Adrenal gland (tissue), 12 donors: ENCODE measurements around the gene FAM89B. TPM values are rescaled to one million over a fixed set of nuclear protein-coding genes. Genes with fewer than 3 reads are reported as not detected.
A peak's percentile ranks its signal among the peaks of the same experiment; 100 is the strongest.

Experiments used
- DNase-seq, 7 donors: peaks; one replicate each; pipeline ENCODE4 v3.0.0-alpha.2; 2019 to 2020
- H3K27ac ChIP-seq, 5 donors: fragments of 200-600 bp; sonication (generic) in 4 of 5; 1 replicate in 3 of 5; 2 replicates in 2 of 5; pipeline versions ENCODE4 v1.5.1 to v1.8.0; 2016 to 2020; ENCODE audit warnings: mild to moderate bottlenecking in 1 of 5
- H3K27me3 ChIP-seq: fragments of 200-600 bp; 2 replicates; pipeline ENCODE4 v1.8.0; 2021
- H3K36me3 ChIP-seq, 2 donors: fragments of 200-600 bp; replicated peaks in 1 of 2; 1 replicate in 1 of 2; 2 replicates in 1 of 2; pipeline versions ENCODE4 v1.5.1 to v1.8.0; 2018 to 2022
- H3K4me1 ChIP-seq, 2 donors: fragments of 200-600 bp; replicated peaks in 1 of 2; 1 replicate in 1 of 2; 2 replicates in 1 of 2; pipeline versions ENCODE4 v1.5.1 to v1.8.0; 2018 to 2021
- H3K4me3 ChIP-seq, 4 donors: fragments of 200-600 bp; sonication (generic) in 3 of 4; one replicate each; pipeline ENCODE4 v1.5.1; 2016 to 2018
- H3K9me3 ChIP-seq, 3 donors: fragments of 200-600 bp; sonication (generic) in 1 of 3; replicated peaks in 1 of 3; 1 replicate in 2 of 3; 2 replicates in 1 of 3; pipeline versions ENCODE4 v1.5.1 to v1.8.0; 2016 to 2021
- POLR2A ChIP-seq, 2 donors: fragments of 450-650 bp; IDR thresholded peaks; one replicate each; pipeline ENCODE4 v1.6.1; 2017; ENCODE audit warnings: antibody characterized with exemption in 2 of 2, mild to moderate bottlenecking in 2 of 2, moderate library complexity in 1 of 2
- WGBS, 4 donors: extraction: QIAGEN DNeasy Blood & Tissue Kit in 2 of 4; methylation state at CpG; one replicate each; pipeline versions ENCODE4 v1.1.5 to v1.1.7; 2013 to 2017; 5-methylcytosine and 5-hydroxymethylcytosine counted together
- intact Hi-C, 2 donors: fragments of 100-400 bp; cut with DNase I; formaldehyde crosslinking; loops; one replicate each; pipeline versions ENCODE4 v1.14.1 to v1.15.0; 2022 to 2023
- polyA plus RNA-seq, 3 donors: library from polyadenylated mRNA; stranded (reverse); fragments of 200-250 nt in 2 of 3; fragments of 350-450 nt in 1 of 3; fragmentation: Illumina TruSeq in 1 of 3; extraction: RNeasy Lipid Tissue Mini Kit (QIAGEN cat#74804) in 1 of 3; gene quantifications; one replicate each; pipeline ENCODE4 v1.2.3, GENCODE V29; 2013 to 2014
- total RNA-seq, 9 donors: library from RNA; depleted of rRNA in 4 of 9; stranded (reverse); fragments of >200 nt in 4 of 9; fragments of 120-200 nt in 1 of 9; fragmentation: NEBNext Ultra II Directional in 1 of 9; extraction: Animal tissue kit (Norgen Biotek cat#: 25700) in 1 of 9; gene quantifications; one replicate each; pipeline versions ENCODE4 v1.1.0 to v1.2.4, GENCODE V29; 2013 to 2023
- TF ChIP-seq, protein P1 (sequence below), 6 experiments: fragments of 450-650 bp in 4 of 6; fragments of 200-600 bp in 2 of 6; sonication (generic) in 1 of 6; IDR thresholded peaks; 1 replicate in 5 of 6; 2 replicates in 1 of 6; pipeline versions ENCODE4 v1.5.1 to v1.8.0; 2016 to 2021; ENCODE audit warnings: antibody characterized with exemption in 6 of 6, mild to moderate bottlenecking in 2 of 6, moderate library complexity in 1 of 6
- donor health status: healthy with polysubstance abuse.
- donor health status: Bipolar disorder and iron deficiency.
- donor health status: DM: yes; HTN: yes; CAD: no.
- donor health status: DM: no; HTN: no; CAD: no.
- donor health status: DM: no; HTN: no; CAD: no.
- donor health status: DM: yes; HTN: yes; CAD: no.

Gene FAM89B
- total and polyA plus RNA-seq, 12 donors = 7.0 to 77.1 (median 45.9) TPM

DNA sequence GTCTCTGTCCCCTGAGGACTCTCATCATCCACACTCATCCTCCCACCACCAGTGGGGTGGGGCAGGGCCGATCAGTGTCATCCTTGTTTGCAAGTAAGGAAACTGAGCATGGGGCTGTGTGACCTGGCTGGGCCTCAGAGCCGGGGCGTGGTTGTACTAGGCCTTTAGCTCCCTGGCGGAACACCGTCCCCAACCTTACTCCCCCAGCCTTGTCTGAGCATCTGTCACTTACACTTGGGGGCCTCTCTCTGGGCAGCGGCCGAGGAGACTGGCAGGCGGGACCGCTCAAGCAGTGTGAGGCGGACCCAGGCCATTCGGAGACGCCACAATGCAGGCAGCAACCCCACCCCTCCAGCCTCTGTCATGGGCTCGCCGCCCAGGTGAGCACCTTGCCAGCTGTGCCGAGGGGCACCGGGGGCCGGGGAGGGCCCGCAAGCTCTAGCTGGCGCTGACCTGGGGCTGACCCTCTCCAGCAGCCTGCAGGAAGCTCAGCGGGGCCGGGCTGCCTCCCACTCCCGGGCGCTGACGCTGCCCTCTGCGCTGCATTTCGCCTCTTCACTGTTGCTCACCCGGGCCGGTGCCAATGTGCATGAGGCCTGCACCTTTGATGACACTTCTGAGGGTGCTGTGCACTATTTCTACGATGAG is 47.1 kb downstream of the FAM89B start:
- DNase-seq = peak in 1 of 7 donors; percentile 27
- Histone ChIP-seq H3K4me1 (peaks cover 8 to 13% of the 10 kb centered on the region in 2 donors), H3K36me3 (peaks cover 0 to 67% of the 10 kb centered on the region in 2 donors), H3K4me3 (no peak overlapping the region), H3K27ac (no peak overlapping the region), H3K27me3 (no peaks in the 10 kb centered on the region), H3K9me3 (no peaks in the 10 kb centered on the region)
- intact Hi-C loops = no loop called here
- no peak for TF ChIP-seq POLR2A (IDR thresholded peaks at IDR 0.05)
- TF ChIP-seq, protein P1, sequence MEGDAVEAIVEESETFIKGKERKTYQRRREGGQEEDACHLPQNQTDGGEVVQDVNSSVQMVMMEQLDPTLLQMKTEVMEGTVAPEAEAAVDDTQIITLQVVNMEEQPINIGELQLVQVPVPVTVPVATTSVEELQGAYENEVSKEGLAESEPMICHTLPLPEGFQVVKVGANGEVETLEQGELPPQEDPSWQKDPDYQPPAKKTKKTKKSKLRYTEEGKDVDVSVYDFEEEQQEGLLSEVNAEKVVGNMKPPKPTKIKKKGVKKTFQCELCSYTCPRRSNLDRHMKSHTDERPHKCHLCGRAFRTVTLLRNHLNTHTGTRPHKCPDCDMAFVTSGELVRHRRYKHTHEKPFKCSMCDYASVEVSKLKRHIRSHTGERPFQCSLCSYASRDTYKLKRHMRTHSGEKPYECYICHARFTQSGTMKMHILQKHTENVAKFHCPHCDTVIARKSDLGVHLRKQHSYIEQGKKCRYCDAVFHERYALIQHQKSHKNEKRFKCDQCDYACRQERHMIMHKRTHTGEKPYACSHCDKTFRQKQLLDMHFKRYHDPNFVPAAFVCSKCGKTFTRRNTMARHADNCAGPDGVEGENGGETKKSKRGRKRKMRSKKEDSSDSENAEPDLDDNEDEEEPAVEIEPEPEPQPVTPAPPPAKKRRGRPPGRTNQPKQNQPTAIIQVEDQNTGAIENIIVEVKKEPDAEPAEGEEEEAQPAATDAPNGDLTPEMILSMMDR (IDR thresholded peaks at IDR 0.05) = no peak
- WGBS, 4 donors = 73 to 93% (median 91%) methylated on average over 2 to 29 of the region's 29 CpGs

- no peak overlapping the region for H3K27ac ChIP-seq
- no peak for DNase-seq
- WGBS, 4 donors = 88 to 97% (median 94%) methylated on average over 5 to 19 of the region's 19 CpGs
- no peak for TF ChIP-seq POLR2A (IDR thresholded peaks at IDR 0.05)
- TF ChIP-seq, protein P1 (IDR thresholded peaks at IDR 0.05) = no peak
- intact Hi-C loops = no loop called here
- no peaks in the 10 kb centered on the region for H3K9me3 ChIP-seq
- peaks cover 0 to 79% of the 10 kb centered on the region in 2 donors for H3K36me3 ChIP-seq
- H3K4me1 ChIP-seq = peaks cover 8 to 13% of the 10 kb centered on the region in 2 donors
- no peak overlapping the region for H3K4me3 ChIP-seq
- no peaks in the 10 kb centered on the region for H3K27me3 ChIP-seq
These were observed 48.3 kb downstream of the FAM89B start for GRCh38 chr11:65620666-65621065.

DNA sequence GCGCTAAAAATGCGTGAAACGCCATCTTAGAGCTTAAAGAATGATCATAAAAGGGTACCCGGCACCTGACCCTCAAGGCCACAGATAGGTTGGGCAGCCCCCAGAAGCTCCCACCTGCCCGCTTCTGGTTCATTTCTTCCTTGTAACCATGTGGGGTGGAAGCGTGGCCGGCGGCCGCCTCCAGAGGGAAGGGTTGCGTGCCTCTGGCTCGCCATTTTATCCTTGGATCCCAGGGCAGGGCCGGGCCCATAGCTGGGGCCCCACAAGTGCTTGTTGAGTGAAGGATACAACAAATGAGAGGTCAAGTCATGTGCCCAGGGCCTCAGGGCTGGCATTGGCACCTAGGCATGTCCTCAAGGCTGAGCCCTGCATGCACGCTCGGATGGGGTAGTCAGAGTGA is 49.1 kb downstream of the FAM89B start:
- intact Hi-C loops = no loop called here
- no peak for TF ChIP-seq POLR2A (IDR thresholded peaks at IDR 0.05)
- TF ChIP-seq, protein P1 (IDR thresholded peaks at IDR 0.05) = no peak
- Histone ChIP-seq H3K9me3 (no peaks in the 10 kb centered on the region), H3K4me1 (peaks cover 4 to 11% of the 10 kb centered on the region in 2 donors), H3K27ac (no peak overlapping the region), H3K36me3 (peaks cover 0 to 87% of the 10 kb centered on the region in 2 donors), H3K27me3 (no peaks in the 10 kb centered on the region), H3K4me3 (no peak overlapping the region)
- no peak for DNase-seq
- 89 to 96% (median 93%) methylated on average over 14 of the region's 14 CpGs for WGBS, 4 donors

GRCh38 chr11:65622011-65622410 is 49.7 kb downstream of the FAM89B start:
- intact Hi-C loops = no loop called here
- Histone ChIP-seq H3K4me3 (no peak overlapping the region), H3K9me3 (no peaks in the 10 kb centered on the region), H3K4me1 (peaks cover 0 to 6% of the 10 kb centered on the region in 2 donors), H3K27ac (no peak overlapping the region), H3K27me3 (no peaks in the 10 kb centered on the region), H3K36me3 (peaks cover 0 to 93% of the 10 kb centered on the region in 2 donors)
- TF ChIP-seq, protein P1 (IDR thresholded peaks at IDR 0.05) = no peak
- TF ChIP-seq POLR2A (IDR thresholded peaks at IDR 0.05) = no peak
- DNase-seq = no peak
- 91 to 97% (median 95%) methylated on average over 10 to 16 of the region's 16 CpGs for WGBS, 4 donors
